AG04450 (cell line): ENCODE data around the gene RNGTT. TPM values are rescaled to one million over a fixed set of nuclear protein-coding genes. Genes with fewer than 3 reads are reported as not detected.

ENCODE experiments used
- CTCF ChIA-PET: fragments of 300-600, 350-600 bp; formaldehyde crosslinking; extraction: SDS; loops from one replicate; lab custom pipeline; 2022; ENCODE audit warnings: antibody characterized with exemption, inconsistent platforms; lab: Charles Lee
- POLR2A ChIA-PET: fragments of 350-600 bp; formaldehyde crosslinking; extraction: SDS; loops from one replicate; lab custom pipeline; 2021; ENCODE audit warnings: antibody characterized with exemption, inconsistent platforms; lab: Yijun Ruan, JAX
- DNase-seq: peaks from one replicate; pipeline ENCODE4 v3.0.0-alpha.2; 2011; ENCODE audit warnings: low read depth, low spot score
- H3K27ac ChIP-seq: one replicate; pipeline ENCODE4 v1.5.1; 2012; ENCODE audit warnings: low read depth, low read length, control low read depth
- H3K27me3 ChIP-seq: one replicate; pipeline ENCODE4 v1.6.0; 2012; ENCODE audit warnings: low read length; ENCODE audit not compliant: control insufficient read depth, insufficient read depth
- H3K4me3 ChIP-seq: 2 replicates; pipeline ENCODE4 v1.5.1; 2011; ENCODE audit warnings: mild to moderate bottlenecking, low read depth, low read length, control low read depth
- H3K9me3 ChIP-seq: 2 replicates; pipeline ENCODE4 v1.5.1; 2012; ENCODE audit warnings: low read length; ENCODE audit not compliant: control insufficient read depth, insufficient read depth
- CTCF ChIP-seq: IDR thresholded peaks from 2 replicates; pipeline ENCODE4 v1.5.1; 2011; ENCODE audit warnings: low read depth, low read length, control low read depth, inconsistent platforms
- polyA plus RNA-seq: library from polyadenylated mRNA; depleted of rRNA; stranded (reverse); fragments of >200 nt; gene quantifications from 2 replicates; pipeline ENCODE4 v1.2.3, GENCODE V29; 2011

RNGTT gene
- polyA plus RNA-seq, 1 experiment: 11.2 TPM

- H3K4me3 ChIP-seq: no peak overlapping the region
- ChIA-PET CTCF (no interaction called here), POLR2A (no interaction called here)
- no peaks in the 10 kb centered on the region for H3K9me3 ChIP-seq
- TF ChIP-seq CTCF: no peak
- H3K27me3 ChIP-seq: no peaks in the 10 kb centered on the region
- no peak for DNase-seq
- H3K27ac ChIP-seq: no peak overlapping the region
Measured at GRCh38 chr6:88764081-88764480, 199.3 kb downstream of the RNGTT start.

GRCh38 chr6:88763160-88763559, 200.3 kb downstream of the RNGTT start:
- Histone ChIP-seq H3K27ac (no peak overlapping the region), H3K9me3 (no peaks in the 10 kb centered on the region), H3K27me3 (no peaks in the 10 kb centered on the region), H3K4me3 (no peak overlapping the region)
- no peak for TF ChIP-seq CTCF
- CTCF ChIA-PET: interaction anchor here (1.5 kb wide), 1 partner anchor 17 kb away, joined by 3 read pairs; no protein-coding TSS in a partner anchor
- POLR2A ChIA-PET: interaction anchor here (0.6 kb wide), 1 partner anchor 15 kb away, joined by 3 read pairs; no protein-coding TSS in a partner anchor
- no peak for DNase-seq

GRCh38 chr6:88761237-88762031, 202.0 kb downstream of the RNGTT start:
- Histone ChIP-seq H3K27me3 (no peaks in the 10 kb centered on the region), H3K9me3 (no peaks in the 10 kb centered on the region), H3K4me3 (no peak overlapping the region), H3K27ac (no peak overlapping the region)
- CTCF ChIA-PET: no interaction called here
- TF ChIP-seq CTCF: no peak
- no peak for DNase-seq
- POLR2A ChIA-PET: no interaction called here

GRCh38 chr6:88760091-88760490, 203.3 kb downstream of the RNGTT start:
- no peaks in the 10 kb centered on the region for H3K27me3 ChIP-seq
- H3K9me3 ChIP-seq: no peaks in the 10 kb centered on the region
- ChIA-PET POLR2A (no interaction called here), CTCF (interaction anchor here (0.7 kb wide), 1 partner anchor 21 kb away, joined by 3 read pairs; no protein-coding TSS in a partner anchor)
- H3K4me3 ChIP-seq: no peak overlapping the region
- no peak overlapping the region for H3K27ac ChIP-seq
- no peak for DNase-seq
- no peak for TF ChIP-seq CTCF

GRCh38 chr6:88750936-88751335, 212.5 kb downstream of the RNGTT start:
- POLR2A ChIA-PET: no interaction called here

More at GRCh38 chr6:88750936-88751335, 212.5 kb downstream of the RNGTT start:
- no peak overlapping the region for H3K4me3 ChIP-seq
- no peak for TF ChIP-seq CTCF
- no peaks in the 10 kb centered on the region for H3K9me3 ChIP-seq
- no peak overlapping the region for H3K27ac ChIP-seq
- no peak for DNase-seq
- CTCF ChIA-PET: interaction anchor here (1.2 to 1.8 kb wide), 3 partner anchors 9 to 32 kb away, joined by 3 to 6 read pairs (median 6); no protein-coding TSS in a partner anchor
- no peaks in the 10 kb centered on the region for H3K27me3 ChIP-seq
